ENCODE results near the gene CNBP. TPM values are rescaled to one million over a fixed set of nuclear protein-coding genes. Genes with fewer than 3 reads are reported as not detected.

The CNBP gene
- total RNA-seq, 2 donors from 2014 or later: 308 to 459 TPM

DNA sequence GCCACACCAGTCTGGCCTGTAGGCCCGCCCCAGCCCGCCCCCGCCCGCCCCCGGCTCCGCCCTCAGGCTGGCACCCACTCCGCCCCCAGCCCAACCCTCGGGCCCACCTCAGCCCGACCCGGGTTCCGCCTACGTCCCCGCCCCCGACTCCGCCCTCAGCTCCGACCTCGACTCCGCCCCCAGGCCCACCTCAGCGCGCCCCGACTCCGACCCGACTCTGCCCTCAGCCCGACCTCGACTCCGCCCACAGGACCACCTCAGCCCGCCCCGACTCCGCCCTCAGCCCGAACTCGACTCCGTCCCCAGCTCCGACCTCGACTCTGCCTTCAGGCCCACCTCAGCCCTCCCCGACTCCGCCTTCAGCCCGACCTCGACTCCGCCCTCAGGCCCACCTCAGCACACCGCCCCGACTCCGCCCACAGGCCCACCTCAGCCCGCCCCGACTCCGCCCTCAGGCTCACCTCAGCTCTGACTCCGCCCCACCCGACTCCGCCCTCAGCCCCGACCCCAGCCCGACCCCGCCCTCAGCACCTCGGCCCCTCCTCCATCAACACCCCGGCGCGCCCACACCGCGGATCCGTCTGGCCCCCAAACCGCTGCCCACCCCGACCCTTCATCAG, 61.8 kb downstream of the CNBP start, which contains the start of gene RAB43:
Gene RAB43, minus strand, starts transcription at position 13 of the 620 bp plus-strand sequence. CDS start 315 bp downstream, outside the sequence.
- peak; percentile 51 for ATAC-seq (ENCODE audit: insufficient number of reproducible peaks, low FRiP score, low read depth)
- peak within 1 kb of the TSS; percentile 91 for H3K4me3 ChIP-seq
- H3K9me3 ChIP-seq: no peaks in the 10 kb centered on the region
- DNase-seq (ENCODE audit: low spot score): peak; percentile 57
- H3K4me1 ChIP-seq (ENCODE audit: control insufficient read depth in 1 of 2, low read depth in 2 of 2): peaks cover 18 to 21% of the 10 kb centered on the region in 2 donors
- TF ChIP-seq, protein P1, sequence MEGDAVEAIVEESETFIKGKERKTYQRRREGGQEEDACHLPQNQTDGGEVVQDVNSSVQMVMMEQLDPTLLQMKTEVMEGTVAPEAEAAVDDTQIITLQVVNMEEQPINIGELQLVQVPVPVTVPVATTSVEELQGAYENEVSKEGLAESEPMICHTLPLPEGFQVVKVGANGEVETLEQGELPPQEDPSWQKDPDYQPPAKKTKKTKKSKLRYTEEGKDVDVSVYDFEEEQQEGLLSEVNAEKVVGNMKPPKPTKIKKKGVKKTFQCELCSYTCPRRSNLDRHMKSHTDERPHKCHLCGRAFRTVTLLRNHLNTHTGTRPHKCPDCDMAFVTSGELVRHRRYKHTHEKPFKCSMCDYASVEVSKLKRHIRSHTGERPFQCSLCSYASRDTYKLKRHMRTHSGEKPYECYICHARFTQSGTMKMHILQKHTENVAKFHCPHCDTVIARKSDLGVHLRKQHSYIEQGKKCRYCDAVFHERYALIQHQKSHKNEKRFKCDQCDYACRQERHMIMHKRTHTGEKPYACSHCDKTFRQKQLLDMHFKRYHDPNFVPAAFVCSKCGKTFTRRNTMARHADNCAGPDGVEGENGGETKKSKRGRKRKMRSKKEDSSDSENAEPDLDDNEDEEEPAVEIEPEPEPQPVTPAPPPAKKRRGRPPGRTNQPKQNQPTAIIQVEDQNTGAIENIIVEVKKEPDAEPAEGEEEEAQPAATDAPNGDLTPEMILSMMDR (IDR thresholded peaks at IDR 0.05): no peak
- peaks cover 4% of the 10 kb centered on the region for H3K36me3 ChIP-seq
- peak within 1 kb of the TSS; percentile 90 to 93 for H3K27ac ChIP-seq
- H3K27me3 ChIP-seq (replicated peaks; ENCODE audit: insufficient read depth): no peaks in the 10 kb centered on the region

GRCh38 chr3:129121016-129121791, 62.5 kb downstream of the CNBP start:
- ATAC-seq (ENCODE audit: insufficient number of reproducible peaks, low FRiP score, low read depth) (peak; percentile 3), DNase-seq (ENCODE audit: low spot score) (no peak)

GRCh38 chr3:129120254-129121004, 63.3 kb downstream of the CNBP start:
- peaks cover 24 to 25% of the 10 kb centered on the region in 2 donors for H3K4me1 ChIP-seq (ENCODE audit: control insufficient read depth in 1 of 2, low read depth in 2 of 2)

More at GRCh38 chr3:129121016-129121791, 62.5 kb downstream of the CNBP start:
- peak overlapping the region; percentile 91 for H3K4me3 ChIP-seq
- H3K27ac ChIP-seq: peak overlapping the region; percentile 90 to 93
- no peaks in the 10 kb centered on the region for H3K9me3 ChIP-seq
- TF ChIP-seq, protein P1 (IDR thresholded peaks at IDR 0.05): no peak
- peaks cover 4% of the 10 kb centered on the region for H3K36me3 ChIP-seq
- H3K27me3 ChIP-seq (replicated peaks; ENCODE audit: insufficient read depth): no peaks in the 10 kb centered on the region
- peaks cover 22 to 24% of the 10 kb centered on the region in 2 donors for H3K4me1 ChIP-seq (ENCODE audit: control insufficient read depth in 1 of 2, low read depth in 2 of 2)

GRCh38 chr3:129119365-129120100, 64.2 kb downstream of the CNBP start:
- ATAC-seq (ENCODE audit: insufficient number of reproducible peaks, low FRiP score, low read depth): no peak
- Histone ChIP-seq H3K4me1 (ENCODE audit: control insufficient read depth in 1 of 2, low read depth in 2 of 2) (peaks cover 24 to 25% of the 10 kb centered on the region in 2 donors), H3K27ac (peak overlapping the region; percentile 90 to 93), H3K4me3 (peak overlapping the region; percentile 91), H3K27me3 (replicated peaks; ENCODE audit: insufficient read depth) (no peaks in the 10 kb centered on the region), H3K9me3 (no peaks in the 10 kb centered on the region), H3K36me3 (peaks cover 4% of the 10 kb centered on the region)
- DNase-seq (ENCODE audit: low spot score): no peak
- TF ChIP-seq, protein P1 (IDR thresholded peaks at IDR 0.05): no peak

More at GRCh38 chr3:129120254-129121004, 63.3 kb downstream of the CNBP start:
- DNase-seq (ENCODE audit: low spot score) (peak; percentile 68), ATAC-seq (ENCODE audit: insufficient number of reproducible peaks, low FRiP score, low read depth) (peak; percentile 78)
- H3K27me3 ChIP-seq (replicated peaks; ENCODE audit: insufficient read depth): no peaks in the 10 kb centered on the region
- TF ChIP-seq, protein P1 (IDR thresholded peaks at IDR 0.05): peak; percentile 44
- no peaks in the 10 kb centered on the region for H3K9me3 ChIP-seq
- peaks cover 4% of the 10 kb centered on the region for H3K36me3 ChIP-seq
- peak overlapping the region; percentile 91 for H3K4me3 ChIP-seq
- peak overlapping the region; percentile 90 to 93 for H3K27ac ChIP-seq

Measured in thoracic aorta (tissue), 2 donors.